HepG2 (cell line): ENCODE results near the gene TMEM217. TPM values are rescaled to one million over a fixed set of nuclear protein-coding genes. Genes with fewer than 3 reads are reported as not detected.
A peak's percentile ranks its signal among the peaks of the same experiment; 100 is the strongest.

Experiments used
- BRCA1 ChIP-seq: sonication (generic); formaldehyde crosslinking; IDR thresholded peaks from 2 replicates; pipeline ENCODE4 v1.4.0; 2020; ENCODE audit warnings: missing genetic modification reagents
- ELF3 ChIP-seq: IDR thresholded peaks from 2 replicates; pipeline ENCODE4 v1.6.1; 2016; ENCODE audit warnings: missing genetic modification reagents, missing compliant biosample characterization
- KDM4B ChIP-seq: sonication (generic); formaldehyde crosslinking; IDR thresholded peaks from 2 replicates; pipeline ENCODE4 v1.4.0; 2020; ENCODE audit warnings: missing genetic modification reagents
- PCBP2 ChIP-seq: fragments of 200-400 bp; formaldehyde crosslinking; optimal IDR thresholded peaks from 2 replicates; pipeline ENCODE3; 2018; ENCODE audit warnings: low read length, low read depth; ENCODE audit not compliant: poor library complexity, severe bottlenecking
- RBAK ChIP-seq: sonication (generic); formaldehyde crosslinking; IDR thresholded peaks from 2 replicates; pipeline ENCODE4 v1.5.1; 2020; ENCODE audit warnings: mild to moderate bottlenecking, missing genetic modification reagents
- SIN3A ChIP-seq: IDR thresholded peaks from 2 replicates; pipeline ENCODE4 v1.6.1; 2011; ENCODE audit warnings: low read depth, mild to moderate bottlenecking, control low read depth, low read length, borderline replicate concordance
- ZBTB1 ChIP-seq: sonication (generic); formaldehyde crosslinking; IDR thresholded peaks from 2 replicates; pipeline ENCODE4 v1.4.0; 2020; ENCODE audit warnings: missing genetic modification reagents, borderline replicate concordance
- ZNF292 ChIP-seq: sonication (generic); formaldehyde crosslinking; IDR thresholded peaks from 2 replicates; pipeline ENCODE4 v1.8.1; 2022; ENCODE audit warnings: mild to moderate bottlenecking, low read depth, missing genetic modification reagents, borderline replicate concordance
- ZNF777 ChIP-seq: sonication (generic); formaldehyde crosslinking; IDR thresholded peaks from 2 replicates; pipeline ENCODE4 v1.4.0; 2020; ENCODE audit warnings: missing genetic modification reagents
- polyA plus RNA-seq, 8 experiments: library from polyadenylated mRNA; depleted of rRNA in 3 of 8; stranded (reverse) in 7 of 8; unstranded in 1 of 8; fragments of >200 nt; fragmentation: Illumina TruSeq in 4 of 8; extraction: Trizol in 4 of 8; gene quantifications; 2 replicates each; pipeline versions ENCODE4 v1.2.1 to v1.2.3, GENCODE V29; 2011 to 2016; ENCODE audit warnings: low read depth in 4 of 8, missing spikeins in 1 of 8, mixed read lengths in 1 of 8; ENCODE audit not compliant: insufficient read depth in 1 of 8
- total RNA-seq, 5 experiments: library from RNA; depleted of rRNA; stranded (reverse); fragments of >200 nt; fragmentation: Illumina TruSeq; extraction: Trizol; gene quantifications; 2 replicates each; pipeline ENCODE4 v1.2.3, GENCODE V29; 2016; ENCODE audit warnings: low read depth in 1 of 5
- TF ChIP-seq, protein P1 (sequence below): sonication (generic); formaldehyde crosslinking; IDR thresholded peaks from 2 replicates; pipeline ENCODE4 v1.5.0; 2020; ENCODE audit warnings: mild to moderate bottlenecking, missing genetic modification reagents, borderline replicate concordance
- TF ChIP-seq, protein P2 (sequence below): sonication (generic); formaldehyde crosslinking; IDR thresholded peaks from 2 replicates; pipeline ENCODE4 v1.9.0; 2021; ENCODE audit warnings: missing genetic modification reagents, borderline replicate concordance
- TF ChIP-seq, protein P3 (sequence below): IDR thresholded peaks from 2 replicates; pipeline ENCODE4 v1.6.1; 2016; ENCODE audit warnings: missing compliant biosample characterization, missing genetic modification reagents, borderline replicate concordance
- TF ChIP-seq, protein P4 (sequence below): sonication (generic); formaldehyde crosslinking; IDR thresholded peaks from 2 replicates; pipeline ENCODE4 v1.4.0; 2020; ENCODE audit warnings: missing genetic modification reagents

The TMEM217 gene
- total and polyA plus RNA-seq, 2 of the 13 experiments (the other 11 are each of a cell fraction or from before 2014, with no cell fraction given), result 2.3 to 3.4 TPM

DNA sequence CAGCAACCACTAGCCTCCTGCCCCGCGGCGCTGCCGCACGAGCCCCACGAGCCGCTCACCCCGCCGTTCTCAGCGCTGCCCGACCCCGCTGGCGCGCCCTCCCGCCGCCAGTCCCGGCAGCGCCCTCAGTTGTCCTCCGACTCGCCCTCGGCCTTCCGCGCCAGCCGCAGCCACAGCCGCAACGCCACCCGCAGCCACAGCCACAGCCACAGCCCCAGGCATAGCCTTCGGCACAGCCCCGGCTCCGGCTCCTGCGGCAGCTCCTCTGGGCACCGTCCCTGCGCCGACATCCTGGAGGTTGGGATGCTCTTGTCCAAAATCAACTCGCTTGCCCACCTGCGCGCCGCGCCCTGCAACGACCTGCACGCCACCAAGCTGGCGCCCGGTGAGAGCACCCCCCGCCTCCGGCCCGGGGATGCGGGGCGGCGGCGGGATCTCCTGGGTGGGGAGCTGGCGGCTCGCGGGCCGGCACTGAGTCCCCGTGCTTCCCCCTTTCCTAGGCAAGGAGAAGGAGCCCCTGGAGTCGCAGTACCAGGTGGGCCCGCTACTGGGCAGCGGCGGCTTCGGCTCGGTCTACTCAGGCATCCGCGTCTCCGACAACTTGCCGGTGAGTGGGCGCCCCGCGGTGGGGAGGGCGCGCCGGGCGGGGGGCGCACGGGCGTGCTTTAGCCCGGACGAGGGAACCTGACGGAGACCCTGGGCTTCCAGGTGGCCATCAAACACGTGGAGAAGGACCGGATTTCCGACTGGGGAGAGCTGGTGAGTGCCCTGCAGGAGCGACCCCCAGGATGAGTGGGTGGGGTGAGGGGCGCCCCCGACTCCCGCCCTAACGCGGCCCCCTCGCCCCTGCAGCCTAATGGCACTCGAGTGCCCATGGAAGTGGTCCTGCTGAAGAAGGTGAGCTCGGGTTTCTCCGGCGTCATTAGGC is 87.4 kb downstream of the TMEM217 start (continued):
- TF ChIP-seq, protein P1, sequence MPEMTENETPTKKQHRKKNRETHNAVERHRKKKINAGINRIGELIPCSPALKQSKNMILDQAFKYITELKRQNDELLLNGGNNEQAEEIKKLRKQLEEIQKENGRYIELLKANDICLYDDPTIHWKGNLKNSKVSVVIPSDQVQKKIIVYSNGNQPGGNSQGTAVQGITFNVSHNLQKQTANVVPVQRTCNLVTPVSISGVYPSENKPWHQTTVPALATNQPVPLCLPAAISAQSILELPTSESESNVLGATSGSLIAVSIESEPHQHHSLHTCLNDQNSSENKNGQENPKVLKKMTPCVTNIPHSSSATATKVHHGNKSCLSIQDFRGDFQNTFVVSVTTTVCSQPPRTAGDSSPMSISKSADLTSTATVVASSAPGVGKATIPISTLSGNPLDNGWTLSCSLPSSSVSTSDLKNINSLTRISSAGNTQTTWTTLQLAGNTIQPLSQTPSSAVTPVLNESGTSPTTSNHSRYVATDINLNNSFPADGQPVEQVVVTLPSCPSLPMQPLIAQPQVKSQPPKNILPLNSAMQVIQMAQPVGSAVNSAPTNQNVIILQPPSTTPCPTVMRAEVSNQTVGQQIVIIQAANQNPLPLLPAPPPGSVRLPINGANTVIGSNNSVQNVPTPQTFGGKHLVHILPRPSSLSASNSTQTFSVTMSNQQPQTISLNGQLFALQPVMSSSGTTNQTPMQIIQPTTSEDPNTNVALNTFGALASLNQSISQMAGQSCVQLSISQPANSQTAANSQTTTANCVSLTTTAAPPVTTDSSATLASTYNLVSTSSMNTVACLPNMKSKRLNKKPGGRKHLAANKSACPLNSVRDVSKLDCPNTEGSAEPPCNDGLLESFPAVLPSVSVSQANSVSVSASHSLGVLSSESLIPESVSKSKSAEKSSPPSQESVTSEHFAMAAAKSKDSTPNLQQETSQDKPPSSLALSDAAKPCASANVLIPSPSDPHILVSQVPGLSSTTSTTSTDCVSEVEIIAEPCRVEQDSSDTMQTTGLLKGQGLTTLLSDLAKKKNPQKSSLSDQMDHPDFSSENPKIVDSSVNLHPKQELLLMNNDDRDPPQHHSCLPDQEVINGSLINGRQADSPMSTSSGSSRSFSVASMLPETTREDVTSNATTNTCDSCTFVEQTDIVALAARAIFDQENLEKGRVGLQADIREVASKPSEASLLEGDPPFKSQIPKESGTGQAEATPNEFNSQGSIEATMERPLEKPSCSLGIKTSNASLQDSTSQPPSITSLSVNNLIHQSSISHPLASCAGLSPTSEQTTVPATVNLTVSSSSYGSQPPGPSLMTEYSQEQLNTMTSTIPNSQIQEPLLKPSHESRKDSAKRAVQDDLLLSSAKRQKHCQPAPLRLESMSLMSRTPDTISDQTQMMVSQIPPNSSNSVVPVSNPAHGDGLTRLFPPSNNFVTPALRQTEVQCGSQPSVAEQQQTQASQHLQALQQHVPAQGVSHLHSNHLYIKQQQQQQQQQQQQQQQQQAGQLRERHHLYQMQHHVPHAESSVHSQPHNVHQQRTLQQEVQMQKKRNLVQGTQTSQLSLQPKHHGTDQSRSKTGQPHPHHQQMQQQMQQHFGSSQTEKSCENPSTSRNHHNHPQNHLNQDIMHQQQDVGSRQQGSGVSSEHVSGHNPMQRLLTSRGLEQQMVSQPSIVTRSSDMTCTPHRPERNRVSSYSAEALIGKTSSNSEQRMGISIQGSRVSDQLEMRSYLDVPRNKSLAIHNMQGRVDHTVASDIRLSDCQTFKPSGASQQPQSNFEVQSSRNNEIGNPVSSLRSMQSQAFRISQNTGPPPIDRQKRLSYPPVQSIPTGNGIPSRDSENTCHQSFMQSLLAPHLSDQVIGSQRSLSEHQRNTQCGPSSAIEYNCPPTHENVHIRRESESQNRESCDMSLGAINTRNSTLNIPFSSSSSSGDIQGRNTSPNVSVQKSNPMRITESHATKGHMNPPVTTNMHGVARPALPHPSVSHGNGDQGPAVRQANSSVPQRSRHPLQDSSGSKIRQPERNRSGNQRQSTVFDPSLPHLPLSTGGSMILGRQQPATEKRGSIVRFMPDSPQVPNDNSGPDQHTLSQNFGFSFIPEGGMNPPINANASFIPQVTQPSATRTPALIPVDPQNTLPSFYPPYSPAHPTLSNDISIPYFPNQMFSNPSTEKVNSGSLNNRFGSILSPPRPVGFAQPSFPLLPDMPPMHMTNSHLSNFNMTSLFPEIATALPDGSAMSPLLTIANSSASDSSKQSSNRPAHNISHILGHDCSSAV, result no peak
- TF ChIP-seq BRCA1, result peak; percentile 14; the same call in 1 of the 2 replicates
- TF ChIP-seq ZNF292 (CRISPR knock-in tag), result no peak
- TF ChIP-seq, protein P2, sequence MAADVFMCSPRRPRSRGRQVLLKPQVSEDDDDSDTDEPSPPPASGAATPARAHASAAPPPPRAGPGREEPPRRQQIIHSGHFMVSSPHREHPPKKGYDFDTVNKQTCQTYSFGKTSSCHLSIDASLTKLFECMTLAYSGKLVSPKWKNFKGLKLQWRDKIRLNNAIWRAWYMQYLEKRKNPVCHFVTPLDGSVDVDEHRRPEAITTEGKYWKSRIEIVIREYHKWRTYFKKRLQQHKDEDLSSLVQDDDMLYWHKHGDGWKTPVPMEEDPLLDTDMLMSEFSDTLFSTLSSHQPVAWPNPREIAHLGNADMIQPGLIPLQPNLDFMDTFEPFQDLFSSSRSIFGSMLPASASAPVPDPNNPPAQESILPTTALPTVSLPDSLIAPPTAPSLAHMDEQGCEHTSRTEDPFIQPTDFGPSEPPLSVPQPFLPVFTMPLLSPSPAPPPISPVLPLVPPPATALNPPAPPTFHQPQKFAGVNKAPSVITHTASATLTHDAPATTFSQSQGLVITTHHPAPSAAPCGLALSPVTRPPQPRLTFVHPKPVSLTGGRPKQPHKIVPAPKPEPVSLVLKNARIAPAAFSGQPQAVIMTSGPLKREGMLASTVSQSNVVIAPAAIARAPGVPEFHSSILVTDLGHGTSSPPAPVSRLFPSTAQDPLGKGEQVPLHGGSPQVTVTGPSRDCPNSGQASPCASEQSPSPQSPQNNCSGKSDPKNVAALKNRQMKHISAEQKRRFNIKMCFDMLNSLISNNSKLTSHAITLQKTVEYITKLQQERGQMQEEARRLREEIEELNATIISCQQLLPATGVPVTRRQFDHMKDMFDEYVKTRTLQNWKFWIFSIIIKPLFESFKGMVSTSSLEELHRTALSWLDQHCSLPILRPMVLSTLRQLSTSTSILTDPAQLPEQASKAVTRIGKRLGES (CRISPR knock-in tag), result peak; percentile 51; the same call in 1 of the 2 replicates
- TF ChIP-seq, protein P3, sequence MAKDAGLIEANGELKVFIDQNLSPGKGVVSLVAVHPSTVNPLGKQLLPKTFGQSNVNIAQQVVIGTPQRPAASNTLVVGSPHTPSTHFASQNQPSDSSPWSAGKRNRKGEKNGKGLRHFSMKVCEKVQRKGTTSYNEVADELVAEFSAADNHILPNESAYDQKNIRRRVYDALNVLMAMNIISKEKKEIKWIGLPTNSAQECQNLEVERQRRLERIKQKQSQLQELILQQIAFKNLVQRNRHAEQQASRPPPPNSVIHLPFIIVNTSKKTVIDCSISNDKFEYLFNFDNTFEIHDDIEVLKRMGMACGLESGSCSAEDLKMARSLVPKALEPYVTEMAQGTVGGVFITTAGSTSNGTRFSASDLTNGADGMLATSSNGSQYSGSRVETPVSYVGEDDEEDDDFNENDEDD (CRISPR knock-in tag), result no peak
- TF ChIP-seq ZBTB1 (CRISPR knock-in tag), result no peak
- peak; percentile 31; the same call in 1 of the 2 replicates for TF ChIP-seq KDM4B (CRISPR knock-in tag)
- TF ChIP-seq RBAK (CRISPR knock-in tag), result no peak
- TF ChIP-seq, protein P4, sequence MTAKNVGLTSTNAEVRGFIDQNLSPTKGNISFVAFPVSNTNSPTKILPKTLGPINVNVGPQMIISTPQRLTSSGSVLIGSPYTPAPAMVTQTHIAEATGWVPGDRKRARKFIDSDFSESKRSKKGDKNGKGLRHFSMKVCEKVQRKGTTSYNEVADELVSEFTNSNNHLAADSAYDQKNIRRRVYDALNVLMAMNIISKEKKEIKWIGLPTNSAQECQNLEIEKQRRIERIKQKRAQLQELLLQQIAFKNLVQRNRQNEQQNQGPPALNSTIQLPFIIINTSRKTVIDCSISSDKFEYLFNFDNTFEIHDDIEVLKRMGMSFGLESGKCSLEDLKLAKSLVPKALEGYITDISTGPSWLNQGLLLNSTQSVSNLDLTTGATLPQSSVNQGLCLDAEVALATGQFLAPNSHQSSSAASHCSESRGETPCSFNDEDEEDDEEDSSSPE, result no peak
- TF ChIP-seq ELF3 (CRISPR knock-in tag), result no peak
- TF ChIP-seq SIN3A, result peak; percentile 22; the same call in 1 of the 2 replicates
- TF ChIP-seq PCBP2, result no peak
- no peak for TF ChIP-seq ZNF777 (CRISPR knock-in tag)
